GM12878 (cell line): ENCODE measurements around the gene MS4A4E. TPM values are rescaled to one million over a fixed set of nuclear protein-coding genes. Genes with fewer than 3 reads are reported as not detected.

Experiments
- ATAC-seq: fragments of 200-7000 bp; cut with Tn5 transposase; 3 replicates; pipeline ENCODE4 v1.9.1; 2020; ENCODE audit warnings: mild to moderate bottlenecking, moderate library complexity
- Bru-seq: library from RNA; stranded (reverse); fragments of 400-500 nt; gene quantifications from one replicate; lab custom pipeline; 2021; lab: Mats Ljungman, UMichigan
- BruChase-seq, 2 experiments: library from RNA; stranded (reverse); fragments of 400-500 nt; gene quantifications; one replicate each; lab custom pipeline; 2021; lab: Mats Ljungman, UMichigan
- BruUV-seq: library from RNA; stranded (reverse); fragments of 400-500 nt; replicated peaks from 2 replicates; lab custom pipeline; 2021; lab: Mats Ljungman, UMichigan
- CTCF ChIA-PET: fragments of 300-600 bp; sonication (Branson Sonifier 250); formaldehyde crosslinking; extraction: SDS; loops from one replicate; lab custom pipeline; 2021; ENCODE audit warnings: inconsistent platforms; lab: Yijun Ruan, JAX
- POLR2A ChIA-PET: fragments of 350-600 bp; formaldehyde crosslinking; extraction: SDS; loops from one replicate; lab custom pipeline; 2021; ENCODE audit warnings: inconsistent platforms; lab: Charles Lee
- RAD21 ChIA-PET: fragments of 300-600 bp; sonication (Branson Sonifier 250); formaldehyde crosslinking; loops from one replicate; lab custom pipeline; 2023; ENCODE audit warnings: antibody characterized with exemption; ENCODE audit not compliant: unreplicated experiment; lab: Charles Lee
- SMC1A ChIA-PET: fragments of 300-600 bp; sonication (Branson Sonifier 250); formaldehyde crosslinking; loops from one replicate; lab custom pipeline; 2023; ENCODE audit not compliant: unreplicated experiment, uncharacterized antibody; lab: Charles Lee
- DNase-seq: peaks from one replicate; pipeline ENCODE4 v3.0.0-alpha.2; 2011; ENCODE audit warnings: low read depth, low spot score
- FAIRE-seq: peaks from 3 replicates; lab custom pipeline; 2011; peaks lifted over from hg19 to GRCh38; lab: Jason Lieb, UNC
- H2AFZ ChIP-seq: 2 replicates; pipeline ENCODE4 v1.6.0; 2011; ENCODE audit warnings: low read depth, low read length, control low read depth; ENCODE audit not compliant: control insufficient read depth
- H3K27ac ChIP-seq: 2 replicates; pipeline ENCODE4 v1.5.1; 2011; ENCODE audit warnings: control low read depth; ENCODE audit not compliant: control insufficient read depth, insufficient read depth
- H3K27me3 ChIP-seq, 2 experiments: replicated peaks in 1 of 2; 2 replicates each; pipeline versions ENCODE4 v1.6.0 to v1.6.1; 2011; ENCODE audit warnings: low read length in 1 of 2; ENCODE audit not compliant: control insufficient read depth in 2 of 2, insufficient read depth in 2 of 2
- H3K36me3 ChIP-seq, 2 experiments: 2 replicates each; pipeline ENCODE4 v1.5.1; 2011; ENCODE audit warnings: low read length in 1 of 2; ENCODE audit not compliant: control insufficient read depth in 2 of 2, insufficient read depth in 2 of 2
- H3K4me1 ChIP-seq: 2 replicates; pipeline ENCODE4 v1.6.1; 2011; ENCODE audit warnings: mild to moderate bottlenecking, low read length, moderate library complexity, mixed read lengths; ENCODE audit not compliant: control insufficient read depth, insufficient read depth
- H3K4me2 ChIP-seq: 2 replicates; pipeline ENCODE4 v1.6.0; 2011; ENCODE audit warnings: control low read depth; ENCODE audit not compliant: control insufficient read depth, insufficient read depth
- H3K4me3 ChIP-seq: fragments of 200-600 bp; sonication (generic); 2 replicates; pipeline ENCODE4 v1.5.1; 2016
- H3K79me2 ChIP-seq: 2 replicates; pipeline ENCODE4 v1.6.0; 2011; ENCODE audit warnings: low read length; ENCODE audit not compliant: control insufficient read depth, insufficient read depth
- H3K9ac ChIP-seq: 2 replicates; pipeline ENCODE4 v1.8.0; 2011; ENCODE audit warnings: low read length, control low read depth, mixed read lengths; ENCODE audit not compliant: control insufficient read depth, insufficient read depth
- H3K9me3 ChIP-seq: replicated peaks from 3 replicates; pipeline ENCODE4 v1.5.1; 2011; ENCODE audit warnings: mild to moderate bottlenecking, low read length; ENCODE audit not compliant: control insufficient read depth, insufficient read depth
- H4K20me1 ChIP-seq: 2 replicates; pipeline ENCODE4 v1.6.0; 2011; ENCODE audit not compliant: control insufficient read depth, insufficient read depth
- ASH2L ChIP-seq: fragments of 300-600, 200-600 bp; sonication (generic); IDR thresholded peaks from 2 replicates; pipeline ENCODE4 v1.6.1; 2017; ENCODE audit warnings: low read depth, mild to moderate bottlenecking, borderline replicate concordance
- JUND ChIP-seq: IDR thresholded peaks from 2 replicates; pipeline ENCODE4 v1.6.1; 2012; ENCODE audit warnings: low read depth, mild to moderate bottlenecking, low read length, improper control_type of control experiment, moderate library complexity
- NBN ChIP-seq: fragments of 450-650 bp; IDR thresholded peaks from 2 replicates; pipeline ENCODE4 v1.6.1; 2016
- NR2F1 ChIP-seq: fragments of 450-650 bp; conservative IDR thresholded peaks from 2 replicates; pipeline ENCODE4 v1.6.1; 2017; ENCODE audit warnings: mild to moderate bottlenecking
- RAD51 ChIP-seq: fragments of 450-650 bp; IDR thresholded peaks from 2 replicates; pipeline ENCODE4 v1.6.1; 2016; ENCODE audit warnings: moderate library complexity, mild to moderate bottlenecking, inconsistent platforms
- SMARCA5 ChIP-seq: fragments of 450-650 bp; IDR thresholded peaks from 2 replicates; pipeline ENCODE4 v1.6.1; 2017; ENCODE audit warnings: mild to moderate bottlenecking
- SUPT20H ChIP-seq: IDR thresholded peaks from 2 replicates; pipeline ENCODE4 v1.6.1; 2011; ENCODE audit warnings: low read depth, mild to moderate bottlenecking, low read length, moderate library complexity, borderline replicate concordance; ENCODE audit not compliant: control insufficient read depth
- TBL1XR1 ChIP-seq: IDR thresholded peaks from 2 replicates; pipeline ENCODE4 v1.6.1; 2012; ENCODE audit warnings: low read depth, low read length, improper control_type of control experiment
- WRNIP1 ChIP-seq: IDR thresholded peaks from 2 replicates; pipeline ENCODE4 v1.6.1; 2011; ENCODE audit warnings: low read depth, low read length, improper control_type of control experiment, borderline replicate concordance
- ZSCAN29 ChIP-seq: fragments of 450-650 bp; IDR thresholded peaks from 2 replicates; pipeline ENCODE4 v1.6.1; 2017; ENCODE audit warnings: mild to moderate bottlenecking, moderate library complexity
- WGBS: methylation state at CpG from one replicate; pipeline ENCODE4 v1.1.6; 2016; ENCODE audit warnings: low lambda C conversion rate; ENCODE audit not compliant: insufficient replicate concordance, insufficient coverage; ENCODE audit errors: missing lambda C conversion rate; 5-methylcytosine and 5-hydroxymethylcytosine counted together
- in situ Hi-C: fragments of 300-500 bp; cut with MboI; formaldehyde crosslinking; loops from 9 replicates; pipeline ENCODE4 v1.14.3; 2018; ENCODE audit warnings: mixed read lengths
- intact Hi-C: fragments of 100-400 bp; cut with micrococcal nuclease; formaldehyde crosslinking; loops from one replicate; pipeline ENCODE4 v1.14.2; 2022; ENCODE audit not compliant: unreplicated experiment
- long read RNA-seq, 2 experiments: library from polyadenylated mRNA; unstranded; transcript quantifications; one replicate each; pipeline ENCODE4 v2.0.0, GENCODE V29; 2019 to 2020
- polyA minus RNA-seq, 3 experiments: library from RNA; depleted of rRNA, polyadenylated mRNA; stranded (reverse); fragments of >200 nt; gene quantifications; 2 replicates each; pipeline ENCODE4 v1.2.3, GENCODE V29; 2011
- polyA plus RNA-seq, 11 experiments: library from polyadenylated mRNA; depleted of rRNA in 4 of 11; unstranded in 6 of 11; stranded (reverse) in 5 of 11; fragments of >200 nt; fragmentation: Nextera tagmentation in 4 of 11; fragmentation: Illumina TruSeq in 1 of 11; extraction: Ambion mirVana in 4 of 11; extraction: Trizol in 1 of 11; gene quantifications; 1 replicate in 1 of 11; 2 replicates in 10 of 11; pipeline versions ENCODE4 v1.2.1 to v1.2.3, GENCODE V29; 2011 to 2016; ENCODE audit warnings: inconsistent platforms in 2 of 11, missing spikeins in 2 of 11, low read depth in 1 of 11
- total RNA-seq, 4 experiments: library from RNA; depleted of rRNA in 3 of 4; stranded (reverse); fragments of >200 nt in 3 of 4; fragmentation: Illumina TruSeq in 1 of 4; extraction: Trizol in 1 of 4; gene quantifications; 2 replicates each; pipeline versions ENCODE4 v1.2.1 to v1.2.3, GENCODE V29; 2013 to 2021
- TF ChIP-seq, protein P1 (sequence below): fragments of 450-650 bp; IDR thresholded peaks from 2 replicates; pipeline ENCODE4 v1.6.1; 2018; ENCODE audit warnings: mild to moderate bottlenecking, low read depth, moderate library complexity; ENCODE audit not compliant: partially characterized antibody
- TF ChIP-seq, protein P2 (sequence below): fragments of 450-650 bp; IDR thresholded peaks from 2 replicates; pipeline ENCODE4 v1.6.1; 2016; ENCODE audit warnings: mild to moderate bottlenecking
- TF ChIP-seq, protein P3 (sequence below): fragments of 450-650 bp; conservative IDR thresholded peaks from 2 replicates; pipeline ENCODE4 v1.6.1; 2017; ENCODE audit warnings: mild to moderate bottlenecking, moderate library complexity

Gene MS4A4E
- 0.50 TPM in 1 of 2 replicates, not detected in the other for total RNA-seq (2013; cell fraction: nucleolus; rRNA removed)
- total RNA-seq (2014; rRNA removed) (0.38 and 0.45 TPM in 2 replicates), total RNA-seq (2014; rRNA removed; fragmentation: Illumina TruSeq; extraction: Trizol) (0.46 and 0.54 TPM in 2 replicates), total RNA-seq (2021) (0.72 and 0.92 TPM in 2 replicates), polyA plus RNA-seq (2011; rRNA removed) (not detected in 2 replicates), polyA plus RNA-seq (2014; fragmentation: Illumina TruSeq; extraction: Trizol) (0.06 TPM in 1 of 2 replicates, not detected in the other), polyA plus RNA-seq (2014; fragmentation: Nextera tagmentation; extraction: Ambion mirVana) (under 1 TPM; 0.22 to 0.45 TPM), polyA plus RNA-seq (2014; rRNA removed) (0.73 and 0.81 TPM in 2 replicates), polyA plus RNA-seq (2016; fragmentation: Nextera tagmentation; extraction: Ambion mirVana) (not detected), polyA minus RNA-seq (2011; rRNA and poly(A)+ RNA removed) (not detected in 2 replicates), Bru-seq, nascent RNA (percentile 31 among the genes with signal in this experiment), BruChase-seq, experiment 1, labeled RNA remaining after a 6-hour chase (percentile 42 among the genes with signal in this experiment), BruChase-seq, experiment 2, labeled RNA remaining after a 2-hour chase (percentile 40 among the genes with signal in this experiment)
- not detected for polyA plus RNA-seq (2011; ENCODE audit: low read depth)
- not detected in 2 replicates for polyA plus RNA-seq (2011; cell fraction: cytosol; rRNA removed)
- 0.33 and 0.72 TPM in 2 replicates for polyA plus RNA-seq (2011; cell fraction: nucleus; rRNA removed)
- polyA plus RNA-seq (2012), result 0.13 TPM in 1 of 2 replicates, not detected in the other
- not detected in 2 replicates for polyA minus RNA-seq (2011; cell fraction: cytosol; rRNA and poly(A)+ RNA removed)
- polyA minus RNA-seq (2011; cell fraction: nucleus; rRNA and poly(A)+ RNA removed), result 0.24 and 0.48 TPM in 2 replicates
- long read RNA-seq, experiment 1, result 0 reads
- long read RNA-seq, experiment 2, partial matches to known transcripts, result 0 of 1 reads
- long read RNA-seq, experiment 2, other reads (novel, unspliced or antisense), result 1 of 1 reads

GRCh38 chr11:60242740-60243239 is at the start of gene MS4A4E:
Gene MS4A4E, minus strand, starts transcription at chr11:60243137. Its CDS starts 13,082 bp downstream, at chr11:60230055.
- POLR2A ChIA-PET, result no interaction called here
- no peak for FAIRE-seq
- no peak within 1 kb of the TSS for H3K4me2 ChIP-seq
- TF ChIP-seq TBL1XR1 (no peak), JUND (no peak), NR2F1 (no peak), WRNIP1 (no peak), SUPT20H (no peak), RAD51 (no peak), ZSCAN29 (no peak), SMARCA5 (no peak), NBN (no peak), ASH2L (no peak)
- TF ChIP-seq, protein P1, sequence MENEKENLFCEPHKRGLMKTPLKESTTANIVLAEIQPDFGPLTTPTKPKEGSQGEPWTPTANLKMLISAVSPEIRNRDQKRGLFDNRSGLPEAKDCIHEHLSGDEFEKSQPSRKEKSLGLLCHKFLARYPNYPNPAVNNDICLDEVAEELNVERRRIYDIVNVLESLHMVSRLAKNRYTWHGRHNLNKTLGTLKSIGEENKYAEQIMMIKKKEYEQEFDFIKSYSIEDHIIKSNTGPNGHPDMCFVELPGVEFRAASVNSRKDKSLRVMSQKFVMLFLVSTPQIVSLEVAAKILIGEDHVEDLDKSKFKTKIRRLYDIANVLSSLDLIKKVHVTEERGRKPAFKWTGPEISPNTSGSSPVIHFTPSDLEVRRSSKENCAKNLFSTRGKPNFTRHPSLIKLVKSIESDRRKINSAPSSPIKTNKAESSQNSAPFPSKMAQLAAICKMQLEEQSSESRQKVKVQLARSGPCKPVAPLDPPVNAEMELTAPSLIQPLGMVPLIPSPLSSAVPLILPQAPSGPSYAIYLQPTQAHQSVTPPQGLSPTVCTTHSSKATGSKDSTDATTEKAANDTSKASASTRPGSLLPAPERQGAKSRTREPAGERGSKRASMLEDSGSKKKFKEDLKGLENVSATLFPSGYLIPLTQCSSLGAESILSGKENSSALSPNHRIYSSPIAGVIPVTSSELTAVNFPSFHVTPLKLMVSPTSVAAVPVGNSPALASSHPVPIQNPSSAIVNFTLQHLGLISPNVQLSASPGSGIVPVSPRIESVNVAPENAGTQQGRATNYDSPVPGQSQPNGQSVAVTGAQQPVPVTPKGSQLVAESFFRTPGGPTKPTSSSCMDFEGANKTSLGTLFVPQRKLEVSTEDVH, result no peak
- TF ChIP-seq, protein P2, sequence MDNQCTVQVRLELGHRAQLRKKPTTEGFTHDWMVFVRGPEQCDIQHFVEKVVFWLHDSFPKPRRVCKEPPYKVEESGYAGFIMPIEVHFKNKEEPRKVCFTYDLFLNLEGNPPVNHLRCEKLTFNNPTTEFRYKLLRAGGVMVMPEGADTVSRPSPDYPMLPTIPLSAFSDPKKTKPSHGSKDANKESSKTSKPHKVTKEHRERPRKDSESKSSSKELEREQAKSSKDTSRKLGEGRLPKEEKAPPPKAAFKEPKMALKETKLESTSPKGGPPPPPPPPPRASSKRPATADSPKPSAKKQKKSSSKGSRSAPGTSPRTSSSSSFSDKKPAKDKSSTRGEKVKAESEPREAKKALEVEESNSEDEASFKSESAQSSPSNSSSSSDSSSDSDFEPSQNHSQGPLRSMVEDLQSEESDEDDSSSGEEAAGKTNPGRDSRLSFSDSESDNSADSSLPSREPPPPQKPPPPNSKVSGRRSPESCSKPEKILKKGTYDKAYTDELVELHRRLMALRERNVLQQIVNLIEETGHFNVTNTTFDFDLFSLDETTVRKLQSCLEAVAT, result no peak
- TF ChIP-seq, protein P3, sequence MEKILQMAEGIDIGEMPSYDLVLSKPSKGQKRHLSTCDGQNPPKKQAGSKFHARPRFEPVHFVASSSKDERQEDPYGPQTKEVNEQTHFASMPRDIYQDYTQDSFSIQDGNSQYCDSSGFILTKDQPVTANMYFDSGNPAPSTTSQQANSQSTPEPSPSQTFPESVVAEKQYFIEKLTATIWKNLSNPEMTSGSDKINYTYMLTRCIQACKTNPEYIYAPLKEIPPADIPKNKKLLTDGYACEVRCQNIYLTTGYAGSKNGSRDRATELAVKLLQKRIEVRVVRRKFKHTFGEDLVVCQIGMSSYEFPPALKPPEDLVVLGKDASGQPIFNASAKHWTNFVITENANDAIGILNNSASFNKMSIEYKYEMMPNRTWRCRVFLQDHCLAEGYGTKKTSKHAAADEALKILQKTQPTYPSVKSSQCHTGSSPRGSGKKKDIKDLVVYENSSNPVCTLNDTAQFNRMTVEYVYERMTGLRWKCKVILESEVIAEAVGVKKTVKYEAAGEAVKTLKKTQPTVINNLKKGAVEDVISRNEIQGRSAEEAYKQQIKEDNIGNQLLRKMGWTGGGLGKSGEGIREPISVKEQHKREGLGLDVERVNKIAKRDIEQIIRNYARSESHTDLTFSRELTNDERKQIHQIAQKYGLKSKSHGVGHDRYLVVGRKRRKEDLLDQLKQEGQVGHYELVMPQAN, result no peak

More at GRCh38 chr11:60242740-60243239, at the start of gene MS4A4E:
- Histone ChIP-seq H3K36me3 (no peaks in the 10 kb centered on the region), H4K20me1 (no peaks in the 10 kb centered on the region), H3K4me3 (no peak within 1 kb of the TSS), H3K9me3 (no peaks in the 10 kb centered on the region), H3K27me3 (no peaks in the 10 kb centered on the region), H3K9ac (no peak within 1 kb of the TSS), H3K4me1 (no peaks in the 10 kb centered on the region), H3K79me2 (no peaks in the 10 kb centered on the region), H3K27ac (no peak within 1 kb of the TSS), H2AFZ (no peak within 1 kb of the TSS)
- ChIA-PET SMC1A (interaction anchor here (1.3 to 1.8 kb wide), 3 partner anchors 12 to 70 kb away, joined by 3 to 7 read pairs (median 3); no protein-coding TSS in a partner anchor), CTCF (no interaction called here), RAD21 (no interaction called here)
- in situ Hi-C loops, result no loop called here
- ATAC-seq, result no peak; the same call in 2 of the 3 replicates
- no TSS peak for BruUV-seq
- DNase-seq, result no peak
- 39% methylated on average over 5 of the region's 5 CpGs for WGBS
- intact Hi-C loops, result no loop called here
